NOMO-1 treated with dmso at 0.1 percent for 144 hours (cell line): Measurements from ENCODE around the gene BABAM2.
"Not testable (repeated sequence)": the region's sequence is repeated elsewhere in the genome, so short reads cannot be mapped to it uniquely, and the experiment has no call there.

Experiments used
- DNase-seq: peaks from one replicate; lab custom pipeline; 2025; ENCODE audit not compliant: unreplicated experiment; lab: John Stamatoyannopoulos, UW

Gene BABAM2

GRCh38 chr2:27940090-27940671 is 49.7 kb downstream of the BABAM2 start:
- DNase-seq: no peak

DNA sequence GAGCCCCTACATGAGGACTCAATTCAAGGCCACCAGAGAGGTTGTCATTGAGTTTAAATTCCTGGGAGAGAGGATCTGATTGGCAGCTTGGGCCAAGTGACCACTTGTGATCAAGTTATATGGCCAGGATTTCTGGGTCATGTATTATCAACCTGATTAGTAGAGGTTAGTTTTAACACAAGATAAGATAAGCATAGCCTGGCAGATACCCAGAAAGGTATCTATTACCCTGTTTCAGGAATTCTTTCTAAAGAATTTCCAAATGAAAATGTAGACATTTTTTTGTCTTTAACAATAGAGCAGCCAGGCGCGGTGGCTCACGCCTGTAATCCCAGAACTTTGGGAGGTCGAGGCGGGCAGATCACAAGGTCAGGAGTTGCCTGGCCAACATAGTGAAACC is 50.5 kb downstream of the BABAM2 start:
- no peak for DNase-seq

- no peak for DNase-seq
Measured at GRCh38 chr2:27942612-27943547, 52.4 kb downstream of the BABAM2 start.

- no peak for DNase-seq
Measured at GRCh38 chr2:27946530-27947060, 56.1 kb downstream of the BABAM2 start.

- no peak for DNase-seq
Measured at GRCh38 chr2:27952070-27952469, 61.5 kb downstream of the BABAM2 start.

GRCh38 chr2:27953077-27953476 is 62.5 kb downstream of the BABAM2 start:
- DNase-seq: no peak

DNA sequence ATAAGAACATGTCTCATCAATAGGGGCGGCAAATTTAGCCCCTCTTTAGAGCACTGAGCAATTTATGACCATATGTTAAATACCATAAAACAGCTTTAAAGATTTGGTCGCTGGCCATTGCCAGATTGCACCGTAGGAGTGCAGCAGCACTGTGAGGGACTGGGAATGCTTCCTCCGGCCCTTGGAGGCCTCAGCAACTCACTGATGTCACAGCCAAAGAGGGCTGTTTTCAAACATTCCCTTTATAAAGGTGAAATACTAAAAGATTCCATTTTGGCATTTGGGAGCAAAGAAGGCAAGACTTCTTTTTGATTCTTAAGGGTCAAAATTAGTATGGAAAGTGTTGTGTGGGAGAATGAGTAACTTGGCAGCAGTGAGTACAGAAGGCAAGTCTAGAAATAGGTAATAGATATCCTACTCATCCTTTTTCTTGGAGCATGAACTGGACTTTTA is 63.7 kb downstream of the BABAM2 start:
- no peak for DNase-seq

GRCh38 chr2:27954771-27955383 is 64.3 kb downstream of the BABAM2 start:
- DNase-seq: peak; percentile 96

DNA sequence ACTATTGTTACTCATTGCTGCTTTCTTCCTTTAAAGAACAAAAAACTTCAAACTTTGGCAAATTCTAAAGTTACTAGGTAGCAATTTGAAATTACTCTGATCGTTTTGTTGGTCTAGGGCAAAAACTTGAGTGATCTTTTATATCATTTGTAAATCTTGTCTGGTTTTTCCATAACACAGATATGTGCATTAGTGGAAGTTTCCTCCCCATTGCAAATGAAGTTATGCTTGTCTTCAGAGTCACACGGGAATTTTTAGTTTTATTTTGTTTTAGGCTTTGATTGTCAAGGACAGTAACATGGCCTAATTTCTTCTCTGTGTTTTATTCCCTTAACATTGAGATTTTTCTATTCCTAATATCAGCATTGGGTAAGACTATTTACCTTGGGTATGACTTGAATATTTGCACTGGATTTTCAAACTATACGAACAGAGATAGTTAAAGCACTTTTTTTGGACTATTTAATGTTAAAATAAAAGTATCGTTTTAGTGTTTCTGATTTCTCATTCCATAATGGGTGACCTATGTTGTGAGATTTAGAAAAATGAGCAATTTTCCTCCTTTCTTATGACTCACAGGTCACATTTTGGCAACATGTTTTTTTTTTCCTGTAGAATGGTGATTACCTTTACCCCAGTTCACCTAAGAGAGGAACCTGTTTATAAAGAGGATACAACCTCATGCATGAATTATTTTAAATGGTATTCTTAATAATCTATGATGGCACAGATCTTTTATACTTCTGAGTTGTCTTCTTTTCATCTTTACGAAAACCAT is 65.0 kb downstream of the BABAM2 start:
- DNase-seq: no peak

DNA sequence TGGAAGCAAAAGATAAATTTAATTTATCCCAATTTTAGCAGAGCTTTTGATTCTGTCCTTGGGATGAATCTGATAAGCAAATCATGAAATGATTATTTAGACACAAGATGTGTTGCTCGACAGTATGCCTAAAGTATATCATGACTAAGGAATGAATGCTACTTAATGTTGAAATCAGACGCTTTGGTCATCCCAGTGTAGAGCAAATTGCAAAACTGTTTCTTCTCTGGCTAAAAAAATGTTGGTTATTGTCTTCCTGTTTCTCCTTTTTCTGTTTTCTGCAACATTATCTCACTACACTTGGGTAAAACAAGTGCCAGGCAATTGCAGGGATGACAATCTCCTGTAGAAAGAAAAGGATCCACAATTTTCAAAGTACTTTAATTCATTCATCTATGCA is 66.4 kb downstream of the BABAM2 start:
- DNase-seq: peak; percentile 61

- DNase-seq: no peak
Measured at GRCh38 chr2:27958711-27959378, 68.3 kb downstream of the BABAM2 start.

DNA sequence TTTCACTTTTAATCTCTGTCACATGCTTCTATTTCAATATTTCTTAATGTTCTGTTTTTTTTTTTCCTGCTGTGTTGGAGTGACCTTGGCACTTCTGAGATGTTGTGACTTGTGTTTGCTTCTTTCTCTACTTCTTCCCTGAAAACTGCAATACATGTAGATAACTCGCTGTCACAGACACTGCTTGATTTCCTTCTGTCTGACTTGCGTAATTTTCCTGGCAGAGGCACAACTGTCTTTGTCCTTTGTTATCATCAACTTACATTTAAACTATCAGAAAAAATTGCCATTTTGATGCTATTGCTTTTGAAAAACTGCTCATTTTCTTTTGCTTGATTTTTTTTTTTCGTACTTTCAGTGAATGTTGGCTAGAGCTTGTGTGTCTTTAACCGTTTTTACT is 69.0 kb downstream of the BABAM2 start:
- peak; percentile 56 for DNase-seq

- no peak for DNase-seq
Measured at GRCh38 chr2:27960237-27960912, 69.8 kb downstream of the BABAM2 start.

DNA sequence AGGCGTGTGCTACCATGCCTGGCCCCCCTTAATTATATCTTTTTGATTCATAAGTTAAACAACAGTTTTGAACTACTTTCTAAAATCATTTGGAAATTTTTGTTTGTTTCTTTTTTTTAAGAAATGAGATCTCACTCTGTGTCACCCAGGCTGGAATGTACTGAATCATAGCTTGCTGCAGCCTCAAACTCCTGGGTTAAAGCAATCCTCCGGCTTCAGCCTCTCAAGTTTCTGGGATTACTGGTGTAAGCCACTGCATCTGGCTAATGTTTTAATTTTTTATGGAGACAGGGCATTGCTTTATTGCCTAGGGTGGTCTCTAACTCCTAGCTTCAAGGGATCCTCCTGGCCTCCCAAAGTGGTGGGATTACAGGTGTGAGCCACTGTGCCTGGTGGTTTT is 71.5 kb downstream of the BABAM2 start:
- DNase-seq: no peak

DNA sequence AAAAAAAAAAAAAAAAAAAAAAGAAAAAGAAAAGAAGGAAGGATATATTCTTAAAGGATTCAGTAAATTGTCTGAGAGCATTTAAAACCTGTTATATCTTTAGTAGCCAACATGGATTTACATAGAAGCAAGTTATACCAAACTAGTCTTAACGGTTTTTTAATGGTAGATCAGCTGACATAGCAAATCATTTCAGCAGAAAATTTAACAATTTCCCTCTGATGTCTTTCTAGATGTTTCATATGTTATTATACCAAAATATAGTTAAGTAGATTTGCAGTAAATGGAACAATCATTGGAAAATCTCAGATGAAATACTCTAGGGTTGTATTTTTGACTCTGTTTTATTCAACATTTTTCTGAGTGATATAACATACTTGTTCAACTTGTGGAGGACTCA is 72.9 kb downstream of the BABAM2 start:
- no peak for DNase-seq

GRCh38 chr2:27964067-27964466 is 73.5 kb downstream of the BABAM2 start:
- no peak for DNase-seq

- no peak for DNase-seq
Measured at GRCh38 chr2:27965841-27966240, 75.3 kb downstream of the BABAM2 start.

GRCh38 chr2:27966466-27966865 is 75.9 kb downstream of the BABAM2 start:
- no peak for DNase-seq

- DNase-seq: no peak
Measured at GRCh38 chr2:27967076-27967475, 76.5 kb downstream of the BABAM2 start.

- DNase-seq: not testable (repeated sequence)
Measured at GRCh38 chr2:27968045-27968444, 77.5 kb downstream of the BABAM2 start.
